ENCODE measurements around the gene SGCA.

- no peak for TF ChIP-seq CTCF (IDR thresholded peaks at IDR 0.05; ENCODE audit: low read depth, low read length, poor library complexity, severe bottlenecking)
- no peak for TF ChIP-seq EZH2phosphoT487 (IDR thresholded peaks at IDR 0.05; ENCODE audit: borderline replicate concordance, low read length)
These were observed 47.6 kb upstream of the SGCA start for GRCh38 chr17:50118076-50118827.
